H1 (cell line): Measurements from ENCODE around the gene GCSAM. TPM values are rescaled to one million over a fixed set of nuclear protein-coding genes. Genes with fewer than 3 reads are reported as not detected.

Source experiments
- CTCF ChIA-PET: fragments of 300-600 bp; sonication (Branson Sonifier 250); formaldehyde crosslinking; loops from one replicate; lab custom pipeline; 2021; ENCODE audit not compliant: partially characterized antibody; lab: Charles Lee
- POLR2A ChIA-PET: fragments of 300-600 bp; sonication (Branson Sonifier 250); formaldehyde crosslinking; loops from one replicate; lab custom pipeline; 2021; ENCODE audit warnings: inconsistent platforms; ENCODE audit not compliant: partially characterized antibody; lab: Charles Lee
- DNase-seq, 2 experiments: peaks; one replicate each; pipeline versions ENCODE4 v3.0.0 to v3.0.0-alpha.2; 2010 to 2022; ENCODE audit warnings: low spot score in 2 of 2, low read depth in 1 of 2, mixed read lengths in 1 of 2
- FAIRE-seq: peaks from 2 replicates; lab custom pipeline; 2011; peaks lifted over from hg19 to GRCh38; lab: Jason Lieb, UNC
- H2AFZ ChIP-seq: 2 replicates; pipeline ENCODE4 v1.8.1; 2012; ENCODE audit warnings: low read length, inconsistent platforms
- H2AK5ac ChIP-seq: 2 replicates; pipeline ENCODE4 v1.6.1; 2013; ENCODE audit warnings: low read depth, low read length
- H2BK120ac ChIP-seq: replicated peaks from 2 replicates; pipeline ENCODE3; 2013; ENCODE audit warnings: low read depth, low read length, inconsistent platforms
- H2BK12ac ChIP-seq: 2 replicates; pipeline ENCODE4 v1.6.1; 2013; ENCODE audit warnings: low read depth, low read length
- H2BK15ac ChIP-seq: 2 replicates; pipeline ENCODE4 v1.6.1; 2013; ENCODE audit warnings: low read length
- H2BK20ac ChIP-seq: 2 replicates; pipeline ENCODE4 v1.6.1; 2013; ENCODE audit warnings: low read length
- H2BK5ac ChIP-seq: 2 replicates; pipeline ENCODE4 v1.6.1; 2013; ENCODE audit warnings: low read depth, low read length
- H3K14ac ChIP-seq: 2 replicates; pipeline ENCODE4 v1.6.1; 2013; ENCODE audit warnings: inconsistent platforms; ENCODE audit not compliant: insufficient read length
- H3K18ac ChIP-seq: 2 replicates; pipeline ENCODE4 v1.6.1; 2013; ENCODE audit warnings: low read length; ENCODE audit errors: extremely low read depth
- H3K23ac ChIP-seq: 2 replicates; pipeline ENCODE4 v1.6.1; 2013; ENCODE audit warnings: inconsistent platforms; ENCODE audit not compliant: insufficient read length
- H3K23me2 ChIP-seq: 2 replicates; pipeline ENCODE4 v1.6.1; 2013; ENCODE audit warnings: low read depth, low read length
- H3K27ac ChIP-seq: 2 replicates; pipeline ENCODE4 v1.6.1; 2011; ENCODE audit warnings: low read depth, low read length, inconsistent platforms
- H3K27me3 ChIP-seq, 4 experiments: replicated peaks in 1 of 4; 1 replicate in 1 of 4; 2 replicates in 3 of 4; pipeline versions ENCODE4 v1.6.1 to v1.8.1; 2011 to 2013; ENCODE audit warnings: low read length in 3 of 4, mild to moderate bottlenecking in 3 of 4, inconsistent platforms in 2 of 4, mixed read lengths in 2 of 4, moderate library complexity in 1 of 4; ENCODE audit not compliant: control insufficient read depth in 3 of 4, insufficient read depth in 3 of 4; ENCODE audit errors: extremely low read depth in 1 of 4
- H3K36me3 ChIP-seq, 4 experiments: 2 replicates each; pipeline versions ENCODE4 v1.6.1 to v1.8.1; 2011 to 2013; ENCODE audit warnings: mild to moderate bottlenecking in 4 of 4, low read length in 3 of 4, moderate library complexity in 2 of 4, control low read depth in 1 of 4, inconsistent platforms in 1 of 4; ENCODE audit not compliant: insufficient read depth in 4 of 4, control insufficient read depth in 2 of 4
- H3K4ac ChIP-seq: replicated peaks from 2 replicates; pipeline ENCODE3; 2013; ENCODE audit warnings: low read length, low read depth, mixed read lengths, inconsistent platforms; ENCODE audit not compliant: insufficient read length
- H3K4me1 ChIP-seq, 4 experiments: replicated peaks in 1 of 4; 1 replicate in 1 of 4; 2 replicates in 3 of 4; pipeline versions ENCODE4 v1.6.1 to v1.8.1; 2011 to 2013; ENCODE audit warnings: low read length in 3 of 4, inconsistent platforms in 2 of 4, mixed read lengths in 1 of 4; ENCODE audit not compliant: insufficient read depth in 4 of 4, control insufficient read depth in 3 of 4
- H3K4me2 ChIP-seq, 2 experiments: 2 replicates each; pipeline versions ENCODE4 v1.6.1 to v1.8.1; 2011 to 2013; ENCODE audit warnings: low read depth in 2 of 2, low read length in 2 of 2, control low read depth in 1 of 2, inconsistent platforms in 1 of 2, mild to moderate bottlenecking in 1 of 2; ENCODE audit not compliant: insufficient read depth in 1 of 2
- H3K4me3 ChIP-seq, 4 experiments: fragments of 200-600, 300-600 bp in 1 of 4; sonication (generic), shearing (Covaris generic), sonication (Bioruptor Twin) in 1 of 4; 2 replicates each; pipeline versions ENCODE4 v1.5.1 to v1.8.1; 2011 to 2016; ENCODE audit warnings: low read length in 4 of 4, low read depth in 3 of 4, control low read depth in 2 of 4, inconsistent platforms in 2 of 4, mild to moderate bottlenecking in 2 of 4, mixed read lengths in 1 of 4, moderate library complexity in 1 of 4; ENCODE audit not compliant: insufficient read depth in 2 of 4; ENCODE audit errors: extremely low read depth in 1 of 4
- H3K56ac ChIP-seq: replicated peaks from 2 replicates; pipeline ENCODE3; 2013; ENCODE audit warnings: low read depth, mild to moderate bottlenecking, mixed read lengths, low read length, inconsistent platforms; ENCODE audit not compliant: insufficient read length
- H3K79me1 ChIP-seq: 2 replicates; pipeline ENCODE4 v1.6.1; 2013; ENCODE audit warnings: low read depth, low read length, control low read depth
- H3K79me2 ChIP-seq, 2 experiments: 2 replicates each; pipeline versions ENCODE4 v1.6.1 to v1.8.1; 2012 to 2013; ENCODE audit warnings: low read length in 2 of 2, mild to moderate bottlenecking in 2 of 2, inconsistent platforms in 1 of 2; ENCODE audit not compliant: insufficient read depth in 2 of 2, control insufficient read depth in 1 of 2
- H3K9ac ChIP-seq, 4 experiments: replicated peaks in 1 of 4; 1 replicate in 1 of 4; 2 replicates in 3 of 4; pipeline versions ENCODE4 v1.6.1 to v1.8.1; 2011 to 2013; ENCODE audit warnings: low read depth in 3 of 4, low read length in 3 of 4, control low read depth in 2 of 4, mild to moderate bottlenecking in 2 of 4, moderate library complexity in 2 of 4, inconsistent platforms in 1 of 4; ENCODE audit errors: extremely low read depth in 1 of 4
- H3K9me3 ChIP-seq, 2 experiments: 2 replicates each; pipeline versions ENCODE4 v1.6.1 to v1.8.1; 2012 to 2013; ENCODE audit warnings: mild to moderate bottlenecking in 2 of 2, moderate library complexity in 2 of 2, control low read depth in 1 of 2, inconsistent platforms in 1 of 2, low read depth in 1 of 2, low read length in 1 of 2, mixed read lengths in 1 of 2; ENCODE audit not compliant: insufficient read depth in 2 of 2
- H4K20me1 ChIP-seq, 2 experiments: replicated peaks in 1 of 2; 2 replicates each; pipeline versions ENCODE3 to v1.8.1; 2011 to 2013; ENCODE audit warnings: inconsistent platforms in 2 of 2, low read length in 2 of 2, mild to moderate bottlenecking in 1 of 2; ENCODE audit not compliant: insufficient read depth in 2 of 2, control insufficient read depth in 1 of 2
- H4K5ac ChIP-seq: 2 replicates; pipeline ENCODE4 v1.6.1; 2013; ENCODE audit warnings: low read length, low read depth, mixed read lengths, inconsistent platforms; ENCODE audit not compliant: insufficient read length
- H4K8ac ChIP-seq: 2 replicates; pipeline ENCODE4 v1.8.0; 2013; ENCODE audit warnings: mild to moderate bottlenecking, moderate library complexity, low read length, inconsistent platforms; ENCODE audit not compliant: insufficient read depth; ENCODE audit errors: extremely low read depth
- H4K91ac ChIP-seq: replicated peaks from 2 replicates; pipeline ENCODE3; 2013; ENCODE audit warnings: low read length, mixed read lengths, inconsistent platforms; ENCODE audit not compliant: insufficient read length
- NANOG ChIP-seq: IDR thresholded peaks from 2 replicates; pipeline ENCODE4 v1.6.1; 2011; ENCODE audit warnings: low read length, low read depth, mild to moderate bottlenecking, inconsistent platforms; ENCODE audit not compliant: insufficient read depth, poor library complexity, severe bottlenecking
- SP1 ChIP-seq: IDR thresholded peaks from 2 replicates; pipeline ENCODE4 v1.6.1; 2011; ENCODE audit warnings: low read depth, low read length
- WGBS, 2 experiments: shearing (Covaris generic) in 1 of 2; methylation state at CpG; one replicate each; pipeline versions ENCODE4 v1.1.6 to v1.1.7; 2013 to 2015; ENCODE audit warnings: low lambda C conversion rate in 2 of 2, mixed read lengths in 2 of 2, inconsistent platforms in 1 of 2, low coverage in 1 of 2, missing lambda C conversion rate in 1 of 2; ENCODE audit not compliant: insufficient replicate concordance in 2 of 2, insufficient coverage in 1 of 2, insufficient read length in 1 of 2; ENCODE audit errors: extremely low coverage in 1 of 2, missing lambda C conversion rate in 1 of 2; 5-methylcytosine and 5-hydroxymethylcytosine counted together
- polyA plus RNA-seq, 7 experiments: library from polyadenylated mRNA; depleted of rRNA in 3 of 7; stranded (reverse) in 5 of 7; unstranded in 2 of 7; fragments of >200 nt in 5 of 7; fragments of 200-250 nt in 2 of 7; gene quantifications; 1 replicate in 5 of 7; 2 replicates in 1 of 7; 4 replicates in 1 of 7; pipeline versions ENCODE4 v1.2.1 to v1.2.3, GENCODE V29; 2011 to 2013; ENCODE audit warnings: missing spikeins in 2 of 7, mixed read lengths in 2 of 7
- total RNA-seq: library from RNA; stranded (reverse); fragmentation: NEBNext Ultra II Directional; extraction: Animal tissue kit (Norgen Biotek cat#: 25700); gene quantifications from 2 replicates; pipeline ENCODE4 v1.2.1, GENCODE V29; 2021

The GCSAM gene
- total and polyA plus RNA-seq, 2 of the 8 experiments (the other 6 are each of a cell fraction or from before 2014, with no cell fraction given): not detected

- H3K18ac ChIP-seq: no peak overlapping the region
- H2AK5ac ChIP-seq: no peak overlapping the region
- H3K27ac ChIP-seq: no peak overlapping the region
- H2BK12ac ChIP-seq: no peak overlapping the region
- CTCF ChIA-PET: interaction anchor here (0.6 to 5.1 kb wide), 4 partner anchors 9 to 86 kb away, joined by 3 to 31 read pairs (median 12); no protein-coding TSS in a partner anchor
- POLR2A ChIA-PET: interaction anchor here (0.8 to 1.3 kb wide), 2 partner anchors 12 to 433 kb away, joined by 3 read pairs; partner anchors contain the start of genes ATG3 and SLC35A5
- H3K27me3 ChIP-seq: no peaks in the 10 kb centered on the region
- H2BK120ac ChIP-seq: no peak overlapping the region
- no peak overlapping the region for H4K8ac ChIP-seq
- H3K14ac ChIP-seq: no peak overlapping the region
- H3K4ac ChIP-seq: no peak overlapping the region
- H4K91ac ChIP-seq: no peak overlapping the region
- H3K9ac ChIP-seq: no peak overlapping the region
- H2BK15ac ChIP-seq: no peak overlapping the region
- H3K4me3 ChIP-seq: no peak overlapping the region
- no peaks in the 10 kb centered on the region; a peak in 2 of 8 replicates for H3K36me3 ChIP-seq
- H3K4me2 ChIP-seq: no peak overlapping the region
- no peak overlapping the region for H4K5ac ChIP-seq
- 84% methylated on average over 7 of the region's 7 CpGs; no CpG with 5 or more reads in 1 of the 2 experiments for WGBS, 2 experiments
- no peak for DNase-seq
- no peaks in the 10 kb centered on the region for H4K20me1 ChIP-seq
- H2BK20ac ChIP-seq: no peak overlapping the region
- peak; percentile 45 for FAIRE-seq
- H3K4me1 ChIP-seq: peaks cover 0 to 16% (median 11%) of the 10 kb centered on the region in 4 experiments; a peak in 5 of 7 replicates
- TF ChIP-seq NANOG (no peak), SP1 (peak; percentile 11; the same call in 1 of the 2 replicates)
- H3K79me1 ChIP-seq: no peaks in the 10 kb centered on the region
- no peak overlapping the region for H2BK5ac ChIP-seq
- H3K9me3 ChIP-seq: no peaks in the 10 kb centered on the region
- no peak overlapping the region for H2AFZ ChIP-seq
- H3K23ac ChIP-seq: no peak overlapping the region
- no peaks in the 10 kb centered on the region for H3K79me2 ChIP-seq
- H3K56ac ChIP-seq: no peak overlapping the region
- H3K23me2 ChIP-seq: no peaks in the 10 kb centered on the region
These were observed 4.0 kb downstream of the GCSAM start for GRCh38 chr3:112128843-112129727.
